Gastroesophageal sphincter (tissue), 4 donors: ENCODE data around the gene NXPE3. TPM values are rescaled to one million over a fixed set of nuclear protein-coding genes. Genes with fewer than 3 reads are reported as not detected.

ENCODE experiments used
- ATAC-seq: fragments of 150-250 bp; one replicate; pipeline ENCODE4 v1.9.1; 2016; ENCODE audit warnings: mild to moderate bottlenecking, moderate library complexity
- H3K27ac ChIP-seq, 4 donors: fragments of 200-600 bp; sonication (generic) in 3 of 4; 1 replicate in 3 of 4; 2 replicates in 1 of 4; pipeline ENCODE4 v1.5.1; 2016 to 2019
- H3K27me3 ChIP-seq: fragments of 200-600 bp; sonication (generic); one replicate; pipeline ENCODE4 v1.5.1; 2019
- H3K36me3 ChIP-seq, 2 donors: fragments of 200-600 bp; sonication (generic); one replicate each; pipeline ENCODE4 v1.5.1; 2019; ENCODE audit warnings: control low read depth in 1 of 2
- H3K4me1 ChIP-seq, 3 donors: fragments of 200-600 bp; sonication (generic); 1 replicate in 2 of 3; 2 replicates in 1 of 3; pipeline ENCODE4 v1.5.1; 2016 to 2019; ENCODE audit warnings: control low read depth in 2 of 3
- H3K4me3 ChIP-seq, 2 donors: fragments of 200-600 bp; sonication (generic); one replicate each; pipeline ENCODE4 v1.5.1; 2019; ENCODE audit warnings: mild to moderate bottlenecking in 1 of 2, moderate library complexity in 1 of 2
- H3K9me3 ChIP-seq, 3 donors: fragments of 200-600 bp; sonication (generic); one replicate each; pipeline ENCODE4 v1.5.1; 2017 to 2019; ENCODE audit warnings: control low read depth in 2 of 3
- EP300 ChIP-seq: sonication (generic); formaldehyde crosslinking; IDR thresholded peaks from one replicate; pipeline ENCODE4 v1.6.1; 2017; ENCODE audit warnings: antibody characterized with exemption, mild to moderate bottlenecking
- POLR2A ChIP-seq, 2 donors: fragments of 450-650 bp; IDR thresholded peaks; one replicate each; pipeline ENCODE4 v1.6.1; 2017; ENCODE audit warnings: antibody characterized with exemption in 2 of 2, mild to moderate bottlenecking in 2 of 2, moderate library complexity in 1 of 2
- POLR2AphosphoS5 ChIP-seq: sonication (generic); formaldehyde crosslinking; IDR thresholded peaks from one replicate; pipeline ENCODE4 v1.6.1; 2017; ENCODE audit warnings: antibody characterized with exemption
- WGBS, 2 donors: methylation state at CpG; one replicate each; pipeline ENCODE4 v1.1.5; 2018; ENCODE audit warnings: low coverage in 1 of 2; 5-methylcytosine and 5-hydroxymethylcytosine counted together
- total RNA-seq, 4 donors: library from RNA; depleted of rRNA; stranded (reverse); fragments of >200 nt; gene quantifications; one replicate each; pipeline ENCODE4 v1.1.0, GENCODE V29; 2016
- TF ChIP-seq, protein P1 (sequence below), 4 experiments: fragments of 200-600 bp in 2 of 4; fragments of 450-650 bp in 2 of 4; sonication (generic) in 1 of 4; IDR thresholded peaks; one replicate each; pipeline ENCODE4 v1.5.1; 2017 to 2019; ENCODE audit warnings: antibody characterized with exemption in 4 of 4, mild to moderate bottlenecking in 2 of 4, moderate library complexity in 2 of 4

Gene NXPE3
- total RNA-seq, 4 donors from 2014 or later, result 12.5 to 32.8 (median 18.9) TPM

GRCh38 chr3:101824702-101825101 is 45.7 kb downstream of the NXPE3 start:
- Histone ChIP-seq H3K4me3 (no peak overlapping the region), H3K36me3 (peaks cover 0 to 24% of the 10 kb centered on the region in 2 donors), H3K27me3 (no peaks in the 10 kb centered on the region), H3K9me3 (no peaks in the 10 kb centered on the region), H3K4me1 (peaks cover 7 to 31% (median 13%) of the 10 kb centered on the region in 3 donors), H3K27ac (peak overlapping the region in 2 of 4 donors; percentile 2 to 11)
- 55 to 90% methylated on average over 3 of the region's 3 CpGs for WGBS, 2 donors
- TF ChIP-seq, protein P1, sequence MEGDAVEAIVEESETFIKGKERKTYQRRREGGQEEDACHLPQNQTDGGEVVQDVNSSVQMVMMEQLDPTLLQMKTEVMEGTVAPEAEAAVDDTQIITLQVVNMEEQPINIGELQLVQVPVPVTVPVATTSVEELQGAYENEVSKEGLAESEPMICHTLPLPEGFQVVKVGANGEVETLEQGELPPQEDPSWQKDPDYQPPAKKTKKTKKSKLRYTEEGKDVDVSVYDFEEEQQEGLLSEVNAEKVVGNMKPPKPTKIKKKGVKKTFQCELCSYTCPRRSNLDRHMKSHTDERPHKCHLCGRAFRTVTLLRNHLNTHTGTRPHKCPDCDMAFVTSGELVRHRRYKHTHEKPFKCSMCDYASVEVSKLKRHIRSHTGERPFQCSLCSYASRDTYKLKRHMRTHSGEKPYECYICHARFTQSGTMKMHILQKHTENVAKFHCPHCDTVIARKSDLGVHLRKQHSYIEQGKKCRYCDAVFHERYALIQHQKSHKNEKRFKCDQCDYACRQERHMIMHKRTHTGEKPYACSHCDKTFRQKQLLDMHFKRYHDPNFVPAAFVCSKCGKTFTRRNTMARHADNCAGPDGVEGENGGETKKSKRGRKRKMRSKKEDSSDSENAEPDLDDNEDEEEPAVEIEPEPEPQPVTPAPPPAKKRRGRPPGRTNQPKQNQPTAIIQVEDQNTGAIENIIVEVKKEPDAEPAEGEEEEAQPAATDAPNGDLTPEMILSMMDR (IDR thresholded peaks at IDR 0.05), result no peak
- no peak for TF ChIP-seq EP300
- TF ChIP-seq POLR2AphosphoS5, result no peak
- TF ChIP-seq POLR2A (IDR thresholded peaks at IDR 0.05), result no peak
- ATAC-seq, result no peak

DNA sequence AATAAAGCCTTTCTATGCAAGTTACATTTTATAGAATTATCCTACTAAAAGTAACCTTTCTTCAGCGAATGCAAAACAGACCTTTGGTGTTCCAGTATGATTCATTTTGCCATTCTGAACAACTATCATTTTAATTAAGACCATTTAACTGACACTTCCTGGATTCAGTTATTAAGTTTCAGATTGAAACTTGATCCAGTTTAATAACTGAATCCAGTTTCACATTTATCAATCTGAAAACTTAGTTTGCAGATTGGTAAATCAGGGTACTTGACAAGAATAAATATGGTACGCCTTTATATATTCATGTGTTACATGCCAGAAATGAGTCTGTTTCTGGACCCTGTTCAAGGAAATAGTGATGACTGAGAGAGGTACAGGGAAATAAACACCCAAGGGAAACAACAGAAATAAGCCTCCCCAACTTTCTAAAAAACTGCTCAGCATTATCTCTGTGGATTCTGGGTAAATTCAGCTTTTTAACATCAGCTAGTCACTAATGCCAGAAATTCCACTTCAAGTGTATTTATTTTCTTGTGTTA is 47.0 kb downstream of the NXPE3 start:
- ATAC-seq, result no peak
- no peaks in the 10 kb centered on the region for H3K27me3 ChIP-seq
- H3K9me3 ChIP-seq, result no peaks in the 10 kb centered on the region
- H3K4me3 ChIP-seq, result no peak overlapping the region
- TF ChIP-seq, protein P1 (IDR thresholded peaks at IDR 0.05), result no peak
- no peak for TF ChIP-seq EP300
- TF ChIP-seq POLR2A (IDR thresholded peaks at IDR 0.05), result no peak
- no peak for TF ChIP-seq POLR2AphosphoS5
- 44 to 55% methylated on average over 2 of the region's 2 CpGs for WGBS, 2 donors
- peaks cover 12 to 44% (median 16%) of the 10 kb centered on the region in 3 donors for H3K4me1 ChIP-seq
- peaks cover 0 to 14% of the 10 kb centered on the region in 2 donors for H3K36me3 ChIP-seq
- peak overlapping the region; percentile 72 to 96 (median 90) for H3K27ac ChIP-seq

GRCh38 chr3:101827211-101828174 is 48.5 kb downstream of the NXPE3 start:
- 2% methylated on average over 20 to 23 of the region's 30 CpGs for WGBS, 2 donors
- Histone ChIP-seq H3K27me3 (no peaks in the 10 kb centered on the region), H3K4me3 (peak overlapping the region; percentile 52 to 60), H3K36me3 (no peaks in the 10 kb centered on the region), H3K27ac (peak overlapping the region; percentile 72 to 96 (median 90)), H3K4me1 (peaks cover 12 to 52% (median 16%) of the 10 kb centered on the region in 3 donors), H3K9me3 (no peaks in the 10 kb centered on the region)
- TF ChIP-seq EP300 (no peak), POLR2A (IDR thresholded peaks at IDR 0.05) (peak; percentile 34 to 44), POLR2AphosphoS5 (peak; percentile 79)
- peak; percentile 76 for ATAC-seq

DNA sequence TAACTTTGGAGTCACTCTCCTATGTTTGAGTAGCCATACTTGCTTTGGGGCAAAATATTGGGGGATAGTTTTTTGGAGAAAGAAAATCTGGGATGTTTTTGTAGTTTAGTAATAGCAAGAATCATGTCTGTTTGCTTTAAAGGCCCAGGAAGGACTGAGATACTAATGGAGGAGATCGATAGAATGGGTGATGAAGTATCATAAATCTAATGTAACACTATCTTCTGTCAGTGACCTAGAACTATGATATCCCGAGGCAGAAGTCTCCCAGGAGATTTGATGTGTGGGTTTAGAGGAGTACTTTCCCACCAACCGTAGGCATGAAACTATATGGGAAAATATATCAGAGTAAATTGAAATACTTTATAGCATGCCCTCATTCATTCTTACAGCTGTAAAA is 49.3 kb downstream of the NXPE3 start:
- no peak for ATAC-seq
- Histone ChIP-seq H3K36me3 (no peaks in the 10 kb centered on the region), H3K4me1 (peaks cover 12 to 52% (median 16%) of the 10 kb centered on the region in 3 donors), H3K9me3 (no peaks in the 10 kb centered on the region), H3K27ac (peak overlapping the region; percentile 72 to 96 (median 90)), H3K27me3 (no peaks in the 10 kb centered on the region), H3K4me3 (peak overlapping the region; percentile 52 to 60)
- TF ChIP-seq POLR2A (IDR thresholded peaks at IDR 0.05), result no peak
- TF ChIP-seq EP300, result no peak
- no peak for TF ChIP-seq POLR2AphosphoS5
- TF ChIP-seq, protein P1 (IDR thresholded peaks at IDR 0.05), result no peak
- 0 to 5% methylated on average over 3 of the region's 3 CpGs for WGBS, 2 donors

- TF ChIP-seq POLR2AphosphoS5 (peak; percentile 77), POLR2A (IDR thresholded peaks at IDR 0.05) (no peak)
- TF ChIP-seq, protein P1 (IDR thresholded peaks at IDR 0.05), result no peak
- Histone ChIP-seq H3K4me1 (peaks cover 12 to 58% (median 16%) of the 10 kb centered on the region in 3 donors), H3K36me3 (no peaks in the 10 kb centered on the region), H3K4me3 (peak overlapping the region; percentile 52 to 60), H3K9me3 (no peaks in the 10 kb centered on the region), H3K27ac (peak overlapping the region; percentile 72 to 96 (median 90)), H3K27me3 (no peaks in the 10 kb centered on the region)
- 8 to 9% methylated on average over 5 to 9 of the region's 9 CpGs for WGBS, 2 donors
- ATAC-seq, result peak; percentile 90
Observed at GRCh38 chr3:101828691-101829436, 49.9 kb downstream of the NXPE3 start.
